8988T (cell line): Measurements from ENCODE around the gene SBF2.
A peak's percentile ranks its signal among the peaks of the same experiment; 100 is the strongest.
"Not testable (repeated sequence)": the region's sequence is repeated elsewhere in the genome, so short reads cannot be mapped to it uniquely, and the experiment has no call there.

ENCODE experiments used
- DNase-seq: peaks from one replicate; pipeline ENCODE4 v3.0.0; 2011

Gene SBF2

DNA sequence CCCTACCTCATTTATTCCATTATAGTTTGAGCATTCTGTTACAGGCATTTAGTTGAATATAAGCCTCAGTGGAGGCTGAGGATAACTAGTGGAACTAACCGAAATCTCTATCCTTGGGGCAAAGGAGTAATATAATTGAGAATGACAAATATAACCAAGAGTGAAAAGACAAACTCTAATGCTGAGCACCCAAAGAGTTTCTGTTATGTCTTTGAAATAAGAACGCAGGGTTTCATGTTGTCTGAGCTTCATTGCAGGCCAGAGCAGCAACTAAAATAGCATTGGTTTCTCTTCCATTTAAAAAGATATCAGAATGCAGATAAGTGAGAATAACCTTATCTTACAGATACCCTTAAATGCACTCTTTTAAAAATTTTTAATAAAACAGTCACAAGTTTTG lies 131.8 kb downstream of the SBF2 start:
- DNase-seq = no peak

DNA sequence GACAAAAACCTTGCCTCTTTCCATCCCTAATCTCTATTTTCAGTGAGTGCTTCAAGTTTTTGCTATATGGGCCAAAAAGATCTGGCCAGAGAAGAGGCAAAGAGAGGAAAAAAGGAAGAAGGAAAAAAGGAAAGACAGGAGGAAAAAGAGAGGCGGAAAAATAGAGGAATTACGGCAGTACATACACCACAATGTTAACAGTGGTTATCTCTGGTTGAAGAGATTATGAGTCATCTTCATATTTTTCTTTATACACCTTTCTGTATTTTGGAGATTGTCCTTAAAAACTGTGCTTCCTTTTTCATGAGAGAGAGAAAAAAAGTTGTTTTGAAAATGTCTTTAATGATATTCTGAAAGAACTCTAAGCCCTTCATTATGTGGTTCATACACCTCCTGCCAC lies 133.7 kb downstream of the SBF2 start:
- DNase-seq = no peak

GRCh38 chr11:10158461-10158860 lies 135.6 kb downstream of the SBF2 start:
- DNase-seq = no peak

GRCh38 chr11:10155793-10156490 lies 138.1 kb downstream of the SBF2 start:
- DNase-seq = no peak

GRCh38 chr11:10150800-10151199 lies 143.2 kb downstream of the SBF2 start:
- no peak for DNase-seq

DNA sequence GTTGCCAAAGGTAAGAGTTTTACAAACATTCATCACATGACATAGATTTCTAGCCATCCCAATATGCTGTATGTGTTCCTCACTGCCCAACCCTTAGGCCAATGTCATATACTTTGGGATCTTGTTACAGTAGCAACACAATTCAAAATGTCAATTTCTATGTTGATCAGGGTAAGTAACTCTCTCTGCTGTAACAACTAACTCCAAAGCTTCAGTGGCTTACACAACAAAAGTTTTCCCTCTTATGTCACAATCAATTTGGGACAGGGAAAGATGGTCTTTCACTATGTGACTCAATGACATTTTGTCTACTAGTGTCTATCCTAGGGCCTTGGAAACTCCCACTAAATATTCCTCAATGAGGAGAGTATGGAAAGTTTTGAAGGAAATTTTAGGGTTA lies 144.5 kb downstream of the SBF2 start:
- DNase-seq = no peak

GRCh38 chr11:10147195-10147594 lies 146.8 kb downstream of the SBF2 start:
- no peak for DNase-seq

DNA sequence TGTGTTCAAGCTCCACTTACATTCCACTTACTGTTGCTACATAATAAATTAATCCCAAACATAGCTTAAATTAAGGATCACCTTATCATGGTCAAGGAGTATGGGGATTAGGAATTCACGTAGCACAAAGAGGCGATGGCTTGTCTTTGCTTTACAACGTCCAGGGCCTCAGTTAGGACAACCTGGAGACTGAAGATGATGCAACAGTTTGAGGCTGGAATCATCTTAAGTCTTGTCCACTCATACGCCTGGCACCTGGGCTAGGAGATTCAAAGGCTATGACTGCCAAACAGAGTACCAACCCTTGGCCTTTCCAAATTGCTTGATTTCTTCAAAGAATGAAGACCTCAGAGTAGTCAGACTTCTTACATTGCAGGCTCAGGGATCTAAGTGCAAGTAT lies 149.1 kb downstream of the SBF2 start:
- DNase-seq = no peak

DNA sequence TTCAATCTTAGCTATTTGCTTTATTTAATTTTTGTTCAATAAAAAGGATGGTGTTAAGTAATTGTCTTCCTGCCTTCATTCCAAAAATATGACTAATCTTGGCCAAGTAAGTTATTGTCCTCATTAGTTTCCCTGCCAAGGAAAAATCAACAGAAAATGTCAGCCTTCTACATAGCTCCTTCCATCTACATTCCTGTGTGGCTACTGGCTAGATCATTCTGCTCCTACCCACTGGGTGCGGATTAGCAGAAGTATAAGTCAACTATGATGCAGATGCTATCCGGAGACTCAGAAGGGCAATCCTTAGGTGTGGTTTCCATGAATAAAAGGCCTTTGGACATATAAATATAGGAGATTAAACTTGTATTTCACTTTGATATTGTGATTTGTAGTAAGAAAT lies 154.4 kb downstream of the SBF2 start:
- DNase-seq = no peak

DNA sequence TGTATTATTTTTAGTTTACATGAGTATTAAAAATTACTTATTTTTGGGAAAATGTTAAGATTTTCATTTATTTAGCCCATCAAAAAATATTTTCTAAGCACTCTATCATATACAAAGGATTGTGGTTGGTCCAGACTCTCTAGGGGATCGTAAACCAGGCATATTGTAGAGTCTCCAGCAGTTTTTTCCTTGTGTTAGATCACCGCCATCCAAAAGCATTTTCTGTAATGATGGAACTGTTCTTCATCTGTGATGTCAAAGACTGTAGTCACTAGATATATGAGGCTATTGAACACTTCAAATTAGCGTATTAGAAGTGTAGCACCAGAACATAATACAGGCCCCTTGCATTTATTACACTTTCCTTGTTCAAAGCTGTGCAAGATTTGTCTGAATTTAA lies 154.9 kb downstream of the SBF2 start:
- DNase-seq = no peak

- no peak for DNase-seq
These were observed 159.0 kb downstream of the SBF2 start for GRCh38 chr11:10134975-10135481.

DNA sequence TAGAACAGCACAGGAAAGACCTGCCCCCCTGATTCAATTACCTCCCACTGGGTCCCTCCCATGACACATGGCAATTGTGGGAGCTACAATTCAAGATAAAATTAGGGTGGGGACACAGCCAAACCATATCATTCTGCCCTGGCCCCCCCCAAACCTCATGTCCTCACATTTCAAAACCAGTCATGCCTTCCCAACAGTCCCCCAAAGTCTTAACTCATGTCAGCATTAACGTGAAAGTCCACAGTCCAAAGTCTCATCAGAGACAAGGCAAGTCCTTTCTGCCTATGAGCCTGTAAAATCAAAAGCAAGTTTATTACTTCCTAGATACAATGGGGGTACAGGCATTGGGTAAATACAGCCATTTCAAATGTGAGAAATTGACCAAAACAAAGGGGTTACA lies 159.8 kb downstream of the SBF2 start:
- DNase-seq = not testable (repeated sequence)

GRCh38 chr11:10133251-10133650 lies 160.8 kb downstream of the SBF2 start:
- not testable (repeated sequence) for DNase-seq

GRCh38 chr11:10130875-10131274 lies 163.1 kb downstream of the SBF2 start:
- no peak for DNase-seq

- not testable (repeated sequence) for DNase-seq
These were observed 164.8 kb downstream of the SBF2 start for GRCh38 chr11:10129184-10129583.

DNA sequence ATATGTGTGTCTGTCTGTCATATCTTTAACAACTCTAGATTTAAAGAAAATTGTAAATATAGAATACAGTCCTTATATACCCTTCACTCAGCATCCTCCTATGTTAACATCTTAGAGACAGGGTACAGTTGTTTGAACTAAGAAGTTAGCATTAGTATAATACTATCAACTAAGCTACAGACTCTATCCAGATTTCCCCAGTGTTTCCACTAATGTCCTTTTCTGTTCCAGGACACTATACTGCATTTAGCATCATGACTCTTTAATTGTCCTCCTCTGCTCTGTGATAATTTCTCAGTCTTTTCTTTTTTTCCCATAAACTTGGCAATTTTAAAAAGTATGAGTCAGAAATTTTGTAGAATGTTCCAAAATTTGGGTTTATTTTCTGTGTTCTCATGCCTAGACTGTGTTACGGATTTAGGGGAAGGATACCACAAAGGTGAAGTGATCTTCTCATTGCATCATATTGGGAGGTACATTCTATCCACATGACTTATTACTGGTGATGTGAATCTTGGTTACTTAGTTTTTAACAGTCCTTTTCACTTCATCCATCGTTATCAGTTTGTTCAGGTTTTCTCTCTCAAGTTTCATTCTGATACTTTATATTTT lies 168.4 kb downstream of the SBF2 start:
- no peak for DNase-seq

- DNase-seq = peak; percentile 36
These were observed 171.5 kb downstream of the SBF2 start for GRCh38 chr11:10122326-10123197.

GRCh38 chr11:10118865-10119264 lies 175.2 kb downstream of the SBF2 start:
- DNase-seq = no peak

DNA sequence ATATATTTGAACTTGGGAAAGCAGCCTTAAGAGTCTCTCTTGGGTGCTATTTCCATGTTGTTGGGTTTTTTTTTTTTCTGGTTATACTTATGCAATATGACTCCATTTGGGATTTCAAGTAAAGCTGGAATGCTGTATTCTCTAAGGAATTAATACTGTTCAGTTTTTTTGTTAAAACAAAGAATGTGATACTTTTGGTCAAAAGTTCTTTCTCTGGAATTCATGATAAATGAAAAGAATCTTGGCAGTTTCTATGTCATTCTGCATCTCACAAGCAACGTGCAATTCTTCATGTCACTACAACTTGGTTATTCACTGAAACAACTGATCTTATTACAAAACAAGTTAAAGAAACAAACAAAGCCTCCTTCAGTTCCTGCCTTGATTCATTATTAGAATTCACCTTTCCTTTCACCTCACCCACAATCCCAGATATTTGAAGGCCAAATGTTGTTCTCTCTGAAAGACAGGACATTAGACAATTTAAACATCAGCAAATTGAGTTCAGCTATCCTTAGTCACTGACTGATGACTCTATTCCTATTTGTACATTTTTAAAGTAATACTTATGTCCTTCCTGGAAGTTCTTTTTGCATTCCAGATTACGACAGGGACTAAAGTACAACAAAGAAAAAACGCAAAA lies 176.2 kb downstream of the SBF2 start:
- no peak for DNase-seq

DNA sequence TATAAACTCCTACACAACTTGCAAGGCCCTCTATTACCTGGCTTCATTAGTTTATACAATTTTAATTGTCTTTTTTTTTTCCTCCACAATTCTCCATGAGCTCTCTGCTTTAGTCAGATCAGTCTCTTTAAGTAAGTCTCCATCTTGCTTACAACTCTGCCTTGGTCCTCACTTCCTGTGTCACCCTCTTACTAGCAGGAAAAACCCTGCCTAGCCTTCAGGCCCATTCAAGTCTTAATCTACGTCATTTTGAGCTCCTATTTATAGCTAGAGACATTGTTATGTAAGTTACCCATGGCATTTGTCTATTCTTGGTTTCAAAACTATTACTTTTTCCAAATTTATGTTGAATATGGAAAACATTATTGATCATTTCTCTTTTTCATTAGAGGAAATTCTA lies 177.4 kb downstream of the SBF2 start:
- DNase-seq = no peak

DNA sequence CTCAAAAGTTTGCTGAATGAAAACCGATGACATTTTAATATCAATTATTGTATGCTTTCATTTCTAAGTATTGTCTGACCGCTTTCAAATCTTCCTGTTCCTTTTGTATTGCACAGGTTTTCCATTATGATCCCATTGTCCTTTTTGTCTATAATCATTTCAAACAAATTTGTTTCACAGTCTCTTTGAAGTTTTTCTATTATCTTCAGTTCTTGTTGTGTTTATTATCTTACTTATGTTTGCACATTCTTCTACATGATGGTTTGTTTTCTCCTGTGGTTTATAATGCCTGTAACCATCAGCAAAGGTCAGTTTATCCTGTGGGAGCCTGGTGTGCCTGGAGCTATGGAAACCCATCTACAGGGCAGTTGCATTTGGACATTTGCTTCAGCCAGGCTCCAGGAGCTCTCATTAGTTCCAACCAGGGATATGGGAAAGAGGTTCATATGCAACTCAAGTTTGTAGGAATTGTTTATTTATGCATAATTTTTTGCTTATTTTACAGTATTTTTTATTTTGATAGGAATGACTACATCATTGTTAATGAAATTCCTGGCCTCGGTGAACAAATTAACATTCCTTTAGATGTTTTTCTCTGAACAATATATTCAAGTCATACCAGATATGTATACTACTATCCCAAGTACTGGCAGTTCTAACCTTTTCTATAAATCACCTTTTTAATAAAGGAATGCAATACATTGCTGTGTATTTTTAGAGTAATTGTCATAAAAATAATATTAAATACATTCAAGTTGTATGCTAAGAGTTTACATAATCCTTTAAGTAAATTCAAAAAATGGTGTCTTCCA lies 179.2 kb downstream of the SBF2 start:
- no peak for DNase-seq

GRCh38 chr11:10113852-10114251 lies 180.2 kb downstream of the SBF2 start:
- no peak for DNase-seq
